NCI-H187 treated with DMSO at 0.1 percent for 48 hours (cell line): Measurements from ENCODE around the gene MACROH2A2.
"Not testable (repeated sequence)": the region's sequence is repeated elsewhere in the genome, so short reads cannot be mapped to it uniquely, and the experiment has no call there.

Source experiments
- DNase-seq: peaks from one replicate; lab custom pipeline; 2025; lab: John Stamatoyannopoulos, UW

The MACROH2A2 gene

DNA sequence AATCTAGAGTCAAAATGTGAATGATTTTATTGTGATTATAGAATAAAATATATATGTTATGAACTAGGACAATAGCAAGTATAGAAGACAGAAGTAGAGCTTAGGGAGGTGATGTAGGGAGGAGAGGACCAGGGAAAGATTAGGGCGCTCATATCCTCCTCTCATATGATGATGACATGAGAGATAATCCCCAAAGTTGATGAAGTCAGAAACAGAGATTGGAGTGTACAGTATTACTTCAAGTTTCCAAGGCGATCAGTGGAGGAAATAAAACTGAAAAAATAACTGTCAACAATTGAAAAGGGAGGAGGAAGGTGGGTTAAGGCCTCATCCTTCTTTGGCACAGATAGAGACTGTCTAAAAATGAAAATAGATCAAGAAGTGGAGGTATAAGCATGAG lies 14.9 kb downstream of the MACROH2A2 start:
- no peak for DNase-seq

DNA sequence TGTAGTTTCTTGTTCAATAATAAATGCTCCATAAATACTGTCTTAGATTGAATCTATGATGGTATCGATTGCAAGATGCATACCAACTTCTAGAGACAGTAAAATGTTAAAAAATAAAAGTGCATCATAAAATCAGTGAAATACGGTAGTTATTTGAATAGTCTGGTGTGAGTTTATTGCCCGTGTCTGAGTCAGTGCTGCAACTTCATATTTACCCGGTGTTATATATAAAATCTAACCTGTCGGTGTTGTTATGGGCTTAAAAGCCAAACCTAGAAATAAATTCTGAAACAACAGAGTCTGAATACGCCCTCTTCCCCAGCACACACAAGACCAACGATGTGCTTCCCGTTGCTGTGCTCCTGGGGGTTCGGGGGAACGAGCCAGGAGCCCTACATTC lies 16.3 kb downstream of the MACROH2A2 start:
- no peak for DNase-seq

DNA sequence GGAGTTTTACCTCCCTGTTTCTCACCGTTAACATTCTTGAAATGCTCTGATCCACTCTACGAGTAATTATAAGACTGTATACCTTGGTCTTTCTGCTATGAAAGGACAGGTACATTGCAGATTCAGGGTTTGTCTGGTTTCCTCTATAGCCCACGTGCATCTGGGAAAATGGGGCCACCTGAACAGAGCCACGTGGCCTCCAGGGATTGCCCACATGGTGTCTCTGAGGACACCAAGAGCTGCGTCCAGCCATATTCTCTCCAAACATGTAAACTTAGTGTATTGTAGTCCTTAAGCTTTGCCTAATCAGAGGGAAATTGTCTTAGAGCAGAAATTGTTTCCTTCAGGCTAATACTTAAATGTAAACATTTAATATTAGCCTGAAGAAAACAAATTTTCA lies 16.7 kb downstream of the MACROH2A2 start:
- DNase-seq, result no peak

DNA sequence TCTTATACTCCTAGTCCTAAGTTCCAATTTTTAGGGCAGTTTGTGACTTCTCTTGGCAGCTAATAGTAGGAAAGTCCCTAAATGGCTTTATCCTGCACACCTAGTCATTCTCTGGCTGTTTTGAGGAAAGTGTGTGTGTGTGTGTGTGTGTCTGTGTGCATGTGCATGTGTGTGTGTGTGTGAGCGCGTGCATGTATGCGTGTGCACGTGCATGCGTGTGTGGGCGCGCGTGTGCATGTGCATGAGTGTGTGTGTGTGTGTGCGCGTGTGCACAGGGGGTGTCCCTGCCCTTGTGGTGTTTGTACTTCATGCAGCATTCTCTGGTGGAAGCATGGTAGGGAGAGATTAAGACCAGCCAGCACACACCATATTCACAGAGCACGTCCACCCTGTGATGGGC lies 18.2 kb downstream of the MACROH2A2 start:
- no peak for DNase-seq

DNA sequence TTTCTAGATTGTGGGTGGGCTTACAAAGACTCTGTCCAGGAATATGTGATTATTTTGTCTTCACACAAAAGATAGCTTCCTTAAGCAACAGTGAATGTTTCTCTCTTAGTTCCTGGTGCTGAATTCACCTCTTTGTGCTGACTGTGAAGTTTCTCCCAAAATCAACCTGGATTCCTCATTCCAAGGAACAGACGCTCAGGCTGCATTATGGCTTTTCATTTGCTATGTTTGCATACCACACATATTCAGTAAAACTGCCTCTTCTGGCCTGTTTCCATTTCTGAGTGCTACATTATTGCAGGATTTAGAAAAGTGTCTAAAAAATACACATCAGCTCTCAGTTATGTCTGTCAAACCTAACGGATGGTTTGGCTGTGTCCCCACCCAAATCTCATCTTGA lies 21.5 kb downstream of the MACROH2A2 start:
- DNase-seq, result no peak

DNA sequence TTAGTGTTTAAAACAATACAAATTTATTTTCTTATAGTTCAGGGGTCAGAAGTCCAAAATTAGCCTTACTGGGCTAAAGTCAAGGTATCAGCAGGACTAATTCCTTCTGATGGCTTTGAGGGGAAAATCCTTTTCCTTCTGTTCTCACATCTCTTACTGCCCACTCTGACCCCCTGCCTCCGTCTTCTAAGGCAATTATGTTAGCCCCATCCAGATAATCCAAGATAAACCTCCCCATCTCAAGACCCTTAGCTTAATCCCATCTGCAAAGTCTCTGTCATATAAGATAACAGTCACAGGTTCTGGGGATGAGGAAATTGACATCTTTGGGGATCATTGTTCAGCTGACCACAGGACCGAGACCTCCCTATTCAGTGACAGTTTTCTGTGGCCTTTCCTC lies 22.3 kb downstream of the MACROH2A2 start:
- DNase-seq, result no peak

DNA sequence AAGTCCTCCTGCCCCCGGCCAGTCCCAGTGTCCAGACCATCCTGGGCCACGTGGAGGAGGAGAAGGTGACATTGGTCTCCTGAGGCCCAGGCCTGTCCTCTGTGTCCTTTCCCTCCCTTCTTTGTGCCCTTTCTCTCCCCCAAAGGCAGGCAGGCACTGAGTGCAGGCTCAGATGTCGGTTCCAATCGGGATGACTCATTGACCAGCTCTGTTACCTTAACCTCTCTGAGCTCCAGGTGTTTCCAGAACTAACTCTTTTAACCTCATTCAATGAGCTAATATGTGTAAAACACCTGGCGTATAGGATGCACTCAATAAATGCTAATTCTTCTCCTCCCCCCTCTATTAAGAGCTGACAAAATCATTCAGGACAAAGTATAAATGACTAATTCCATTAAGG lies 25.7 kb downstream of the MACROH2A2 start:
- DNase-seq, result no peak

DNA sequence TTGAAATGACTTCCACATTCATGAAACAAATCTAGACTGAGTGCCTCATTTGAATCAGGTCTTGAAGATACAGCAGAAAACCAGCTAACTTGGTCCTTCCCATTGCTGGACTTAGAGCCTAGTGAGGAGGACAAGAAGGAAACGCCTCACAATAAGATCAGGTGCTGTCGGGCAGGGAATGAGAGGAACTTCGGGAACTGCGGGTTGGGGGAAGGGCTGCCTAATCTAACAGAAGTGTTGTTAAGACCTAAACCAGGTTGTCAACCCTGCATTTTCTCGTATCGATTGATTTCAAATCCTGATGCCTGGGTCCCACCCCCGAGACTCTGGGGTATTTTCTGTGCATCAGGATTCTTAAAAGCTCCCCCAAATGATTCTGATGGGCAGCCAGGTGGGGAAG lies 26.3 kb downstream of the MACROH2A2 start:
- DNase-seq, result no peak

DNA sequence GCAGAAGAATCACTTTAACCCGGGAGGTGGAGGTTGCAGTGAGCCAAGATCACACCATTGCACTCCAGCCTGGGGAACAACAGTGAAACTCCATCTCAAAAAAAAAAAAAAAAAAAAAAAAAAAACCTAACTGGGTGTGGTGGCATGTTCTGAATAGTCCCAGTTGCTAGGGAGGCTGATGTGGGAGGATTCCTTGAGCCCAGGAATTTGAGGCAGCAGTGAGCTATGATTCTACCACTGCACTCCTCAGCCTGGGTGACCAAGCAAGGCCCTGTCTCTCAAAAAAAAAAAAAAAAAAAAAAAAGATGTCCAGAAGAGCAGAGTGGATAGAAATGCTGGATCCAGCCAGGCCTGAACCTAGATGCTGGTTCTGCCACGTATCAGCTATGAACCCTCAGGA lies 28.1 kb downstream of the MACROH2A2 start:
- not testable (repeated sequence) for DNase-seq

DNA sequence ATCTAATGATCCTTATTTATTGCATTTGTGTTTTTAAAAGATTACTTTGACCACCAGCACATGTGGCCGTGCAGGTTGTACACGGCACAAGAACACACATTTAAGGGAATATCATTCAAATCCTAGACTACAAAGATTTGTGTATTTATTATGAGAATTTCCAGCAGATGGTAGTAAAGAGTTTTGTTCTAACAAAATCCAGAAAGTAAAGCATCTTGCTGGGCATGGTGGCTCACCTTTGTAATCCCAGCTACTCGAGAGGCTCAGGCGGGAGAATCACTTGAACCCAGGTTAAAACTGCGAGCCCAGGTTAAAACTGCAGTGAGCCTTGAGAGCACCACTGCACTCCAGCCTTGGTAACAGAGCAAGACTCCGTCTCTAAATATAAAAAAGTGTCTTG lies 31.5 kb downstream of the MACROH2A2 start:
- DNase-seq, result no peak

DNA sequence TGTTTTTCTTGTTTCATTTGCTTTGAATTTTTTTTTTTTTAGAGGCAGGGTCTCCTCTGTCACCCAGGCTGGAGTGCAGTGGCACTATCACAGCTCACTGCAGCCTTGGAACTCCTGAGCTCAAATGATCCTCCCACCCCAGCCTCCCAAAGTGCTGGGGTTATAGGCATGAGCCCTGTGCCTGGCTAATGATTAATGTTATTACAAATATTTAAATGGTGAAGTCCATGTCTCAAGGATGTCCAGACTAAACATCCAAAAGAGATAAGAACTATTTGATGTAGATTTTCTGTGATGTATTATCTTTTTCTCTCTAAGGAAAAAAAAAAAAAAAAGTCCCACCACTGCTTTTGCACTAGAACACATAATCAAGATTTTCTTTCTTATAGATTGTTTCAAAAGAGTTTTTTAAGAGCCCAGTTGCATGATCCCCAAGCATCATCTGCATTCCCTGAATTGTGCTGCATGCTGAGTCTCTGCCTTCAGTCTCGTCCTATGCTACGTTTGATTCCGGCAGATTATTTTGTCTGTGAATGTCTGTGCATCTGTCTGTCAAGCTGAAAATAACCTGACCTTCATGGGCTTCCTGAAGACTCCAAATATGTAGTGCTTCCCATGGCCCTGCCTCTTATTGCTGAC lies 33.4 kb downstream of the MACROH2A2 start:
- no peak for DNase-seq

DNA sequence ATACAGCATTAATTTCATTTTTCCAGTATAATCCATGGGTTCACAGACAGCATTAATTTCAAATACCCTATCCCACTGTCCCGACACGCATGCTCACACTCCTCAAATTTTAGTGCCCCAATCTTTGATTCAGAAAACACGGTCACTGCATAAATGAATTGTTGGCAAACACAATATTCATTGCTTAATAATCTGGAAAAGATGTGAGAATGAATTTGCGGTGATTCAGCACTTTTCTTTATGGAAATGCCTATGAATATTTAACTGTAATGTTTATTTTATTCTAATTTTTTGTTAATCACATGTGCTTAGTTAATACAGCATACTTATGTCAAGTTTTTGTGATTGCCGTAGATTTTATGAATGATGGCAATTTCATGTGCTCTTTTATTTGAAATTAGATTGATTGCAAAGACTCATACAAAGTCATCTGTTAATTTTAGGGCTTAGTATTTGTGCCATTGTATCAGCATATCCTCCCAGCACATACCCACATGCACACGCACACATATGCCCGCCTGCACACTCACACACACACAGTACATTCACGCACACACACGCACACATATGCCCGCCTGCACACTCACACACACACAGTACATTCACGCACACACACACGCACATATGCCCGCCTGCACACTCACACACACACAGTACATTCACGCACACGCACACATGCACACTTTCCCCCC lies 35.1 kb downstream of the MACROH2A2 start:
- no peak for DNase-seq

DNA sequence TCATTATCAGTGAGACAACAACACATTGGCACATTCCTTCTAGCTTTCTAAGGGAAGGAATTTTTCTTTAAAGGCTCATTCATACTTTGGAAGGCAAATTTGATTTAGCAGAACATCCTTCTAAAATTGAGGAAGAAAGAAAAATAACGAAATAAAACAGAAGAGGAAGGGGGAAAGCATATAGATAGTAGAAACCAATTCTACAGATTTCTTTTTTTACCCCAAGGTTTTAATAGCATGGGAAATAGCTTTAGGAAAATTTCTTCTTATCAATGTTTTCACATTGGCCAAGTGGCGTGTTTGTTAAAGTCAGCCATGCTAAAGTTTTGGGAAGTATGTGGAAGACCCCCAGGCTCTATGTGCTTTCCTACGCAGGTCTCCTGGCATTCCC lies 35.7 kb downstream of the MACROH2A2 start:
- DNase-seq, result no peak

DNA sequence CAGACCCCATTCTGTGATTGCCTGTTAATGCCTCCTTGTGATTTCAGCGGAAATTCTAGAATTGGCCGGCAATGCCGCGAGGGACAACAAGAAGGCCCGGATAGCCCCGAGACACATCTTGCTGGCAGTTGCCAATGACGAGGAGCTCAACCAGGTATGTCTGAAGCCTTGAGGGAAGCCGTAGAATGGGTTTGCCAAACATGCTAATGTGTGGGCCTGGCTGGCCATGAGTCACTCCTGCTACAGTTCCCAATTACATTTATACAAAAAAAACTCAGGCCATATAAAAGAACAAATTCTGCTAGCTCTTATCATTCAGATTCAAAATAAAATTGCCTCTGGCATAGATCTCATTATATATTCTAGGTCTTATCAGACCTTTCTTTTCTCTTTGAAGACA lies 37.4 kb downstream of the MACROH2A2 start:
- DNase-seq, result no peak

DNA sequence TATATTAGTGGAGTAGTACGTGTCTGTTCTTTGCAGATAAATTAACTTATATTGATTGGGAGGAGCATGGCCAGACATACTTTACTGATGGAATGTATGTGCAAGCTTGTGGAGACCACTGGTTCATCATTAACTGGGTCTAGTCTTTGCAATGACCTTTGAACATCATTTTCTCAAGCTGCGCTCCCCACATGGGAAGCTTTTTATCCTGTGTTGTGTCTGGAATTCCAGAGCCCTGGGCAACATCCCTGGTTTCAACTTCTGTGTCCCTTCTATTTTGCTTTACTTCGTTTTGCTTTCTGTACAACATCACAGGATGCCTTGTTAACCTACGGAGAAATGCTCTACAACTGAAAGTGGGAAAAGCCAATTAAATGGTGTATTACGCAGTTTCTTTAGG lies 38.3 kb downstream of the MACROH2A2 start:
- no peak for DNase-seq

DNA sequence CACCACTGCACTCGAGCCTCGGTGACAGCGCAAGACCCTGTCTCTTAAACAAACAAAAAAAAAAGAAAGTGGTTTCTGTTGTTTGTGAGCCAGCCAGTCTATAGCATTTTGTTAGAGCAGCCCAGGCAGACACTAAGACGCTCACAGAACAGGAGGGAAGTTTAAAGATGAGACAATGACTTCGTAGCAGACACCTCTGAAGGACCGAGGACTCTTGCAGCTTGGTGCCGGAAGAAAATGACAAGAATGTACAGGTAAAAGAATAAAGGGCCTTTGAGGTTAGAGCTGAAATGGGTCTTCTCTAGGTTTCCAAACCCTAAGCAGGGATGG lies 39.7 kb downstream of the MACROH2A2 start:
- DNase-seq, result no peak

DNA sequence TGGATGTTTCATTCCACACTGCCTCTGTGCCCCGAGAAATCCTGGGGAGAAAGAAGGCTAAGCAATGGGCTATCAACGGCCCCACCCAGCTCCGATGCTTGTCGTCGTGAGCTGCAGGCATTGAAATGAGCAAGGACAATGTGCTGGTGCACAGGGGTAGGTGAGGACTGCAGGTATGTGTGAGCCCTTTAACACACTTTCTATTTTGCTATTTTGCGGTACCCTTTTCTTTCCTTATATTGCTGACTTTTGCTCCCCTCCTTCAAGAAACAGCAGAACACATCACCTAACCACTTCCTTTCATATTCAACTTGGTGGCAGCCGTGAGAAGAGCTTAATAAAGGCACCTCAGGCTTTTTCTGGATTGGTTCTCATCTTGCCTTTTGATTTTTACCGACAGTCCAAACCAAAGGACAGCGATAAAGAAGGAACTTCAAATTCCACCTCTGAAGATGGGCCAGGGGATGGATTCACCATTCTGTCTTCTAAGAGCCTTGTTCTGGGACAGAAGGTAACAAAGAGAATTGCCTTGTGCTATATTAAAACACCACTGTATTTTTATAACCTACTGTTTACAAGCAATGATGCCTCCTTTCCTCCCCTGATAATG lies 40.8 kb downstream of the MACROH2A2 start:
- DNase-seq, result no peak

DNA sequence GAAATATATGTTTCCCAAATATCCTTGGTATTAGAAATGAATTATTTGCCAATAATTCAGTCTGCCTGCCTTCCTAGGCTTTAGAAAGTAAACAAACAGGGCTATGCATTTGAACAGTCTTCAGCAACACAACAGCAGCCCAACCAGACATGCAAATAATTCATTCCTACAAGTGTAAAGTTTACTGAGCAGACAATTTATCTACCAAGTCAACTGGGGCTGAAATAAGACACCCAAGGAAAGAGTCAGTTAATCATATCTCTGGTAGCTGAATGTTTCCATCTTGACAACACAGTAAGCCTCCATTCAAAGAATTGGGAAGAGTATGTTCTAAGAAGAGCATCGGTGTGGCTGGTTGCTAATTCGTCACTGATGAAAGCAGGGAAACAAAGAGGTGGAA lies 41.6 kb downstream of the MACROH2A2 start:
- no peak for DNase-seq

DNA sequence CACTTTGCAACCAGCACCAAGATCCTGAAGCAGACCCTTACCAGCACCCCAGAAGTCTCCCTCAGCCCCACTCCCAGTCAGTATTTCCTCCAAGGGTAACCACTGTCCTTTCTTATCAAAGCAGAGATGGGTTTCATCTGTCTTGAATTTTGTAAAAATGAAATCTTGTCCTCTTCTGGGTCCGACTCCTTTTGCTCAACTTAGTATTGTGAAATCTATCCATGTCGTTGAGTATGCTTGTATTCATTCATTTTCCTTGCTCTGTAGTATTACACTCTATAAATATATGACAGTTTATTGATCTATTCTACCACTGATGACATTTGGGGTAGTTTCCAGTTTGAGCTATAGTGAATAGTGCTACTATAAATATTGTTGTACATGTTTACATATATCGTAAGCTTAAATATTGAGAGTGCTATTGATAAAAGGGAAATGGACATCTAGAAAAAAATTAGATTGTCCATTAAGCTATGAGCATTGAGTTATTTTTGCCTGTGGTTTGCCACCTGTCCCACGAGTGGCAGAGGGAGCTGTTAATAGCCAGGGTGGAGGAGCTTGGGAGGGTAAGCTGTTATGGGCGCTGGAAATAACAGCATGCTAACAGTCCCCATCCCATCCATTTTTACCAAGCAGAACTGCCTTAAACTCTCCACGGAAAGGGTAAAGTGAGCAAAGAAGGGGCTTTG lies 43.5 kb downstream of the MACROH2A2 start:
- DNase-seq, result no peak

DNA sequence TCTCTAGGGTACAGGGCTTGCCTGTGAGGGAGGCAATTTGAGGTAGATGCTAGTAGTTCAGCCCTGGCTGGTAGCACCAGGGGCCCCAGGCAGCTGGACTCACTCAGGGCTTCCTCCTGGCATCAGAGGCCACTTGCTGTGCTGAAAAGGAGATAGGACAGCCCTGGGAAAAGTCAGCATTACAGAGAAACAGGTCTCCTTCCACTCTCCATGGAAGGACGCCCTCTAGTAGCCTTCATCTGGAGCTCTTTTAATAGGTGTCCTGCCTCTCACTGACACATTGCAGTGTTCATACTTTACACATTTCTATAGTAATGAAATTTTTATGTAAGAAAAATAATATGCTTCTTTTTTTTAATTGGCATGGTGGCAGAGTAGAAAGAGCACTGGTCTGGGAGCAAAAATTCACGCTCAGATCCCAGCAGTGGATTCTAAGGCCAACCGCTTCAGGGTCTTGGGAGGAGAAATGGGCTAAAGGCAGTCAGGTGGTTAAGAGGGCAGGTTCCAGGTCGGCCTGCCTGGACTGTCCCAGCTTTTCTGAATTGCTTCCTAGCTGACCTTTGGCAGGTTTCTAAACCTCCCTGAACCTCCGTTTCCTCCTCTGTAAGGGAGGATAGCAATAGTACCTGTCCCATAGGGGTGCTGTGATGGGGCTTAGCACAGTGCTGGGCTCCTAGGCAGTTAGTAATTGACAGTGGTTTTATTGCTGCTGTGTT lies 44.2 kb downstream of the MACROH2A2 start:
- no peak for DNase-seq

DNA sequence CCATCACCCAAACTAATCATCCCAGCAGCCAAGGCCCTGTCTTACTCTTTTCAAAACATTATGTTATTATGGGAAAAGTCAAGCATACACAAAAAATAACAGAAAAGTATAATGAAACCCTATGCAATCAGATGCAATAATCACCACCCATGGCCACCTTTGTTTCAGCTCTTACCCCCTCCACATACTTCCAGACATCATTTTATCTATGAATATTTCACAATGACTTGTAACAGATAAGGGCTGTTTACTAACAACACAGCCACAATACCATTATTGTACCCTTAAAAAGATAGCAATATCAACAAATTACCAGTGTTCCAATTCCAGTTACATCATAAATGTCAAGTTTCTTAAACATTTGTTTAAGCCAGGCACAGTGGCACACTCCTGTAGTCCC lies 44.8 kb downstream of the MACROH2A2 start:
- no peak for DNase-seq

DNA sequence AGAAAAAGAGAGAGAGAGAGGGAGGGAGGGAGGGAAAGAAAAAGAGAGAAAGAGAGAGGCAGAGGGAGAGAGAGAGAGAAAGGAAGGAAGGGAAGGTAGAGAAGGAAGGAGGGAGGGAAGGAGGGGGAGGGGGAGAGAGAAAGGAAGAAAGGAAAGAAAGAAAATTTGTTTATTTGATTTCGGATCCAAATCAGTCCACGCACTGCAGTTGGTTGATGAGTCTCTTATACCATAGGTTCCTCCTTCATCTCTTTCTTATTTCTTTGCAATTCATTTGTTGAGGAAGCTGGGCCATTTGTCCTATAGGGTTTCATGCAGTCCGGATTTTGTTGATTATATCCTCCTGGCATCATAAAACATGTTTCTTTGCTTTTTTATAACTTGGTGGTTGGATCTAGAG lies 45.6 kb downstream of the MACROH2A2 start:
- DNase-seq, result no peak
